A204.1 (cell line): ENCODE measurements around the gene CBLN1.
"Not testable (repeated sequence)": the region's sequence is repeated elsewhere in the genome, so short reads cannot be mapped to it uniquely, and the experiment has no call there.

Source experiments
- FAIRE-seq: peaks from 2 replicates; lab custom pipeline; 2012; peaks lifted over from hg19 to GRCh38; lab: Jason Lieb, UNC

CBLN1 gene

GRCh38 chr16:49277766-49278566 is 3.7 kb downstream of the CBLN1 start:
- no peak for FAIRE-seq

- FAIRE-seq, result no peak
Measured at GRCh38 chr16:49277386-49277742, 4.3 kb downstream of the CBLN1 start.

- FAIRE-seq, result no peak
Measured at GRCh38 chr16:49276646-49277385, 4.8 kb downstream of the CBLN1 start.

- no peak for FAIRE-seq
Measured at GRCh38 chr16:49275870-49276269, 5.8 kb downstream of the CBLN1 start.

- no peak for FAIRE-seq
Measured at GRCh38 chr16:49275050-49275730, 6.4 kb downstream of the CBLN1 start.

GRCh38 chr16:49274591-49274990 is 7.0 kb downstream of the CBLN1 start:
- no peak for FAIRE-seq

GRCh38 chr16:49273771-49274170 is 7.9 kb downstream of the CBLN1 start:
- no peak for FAIRE-seq

- no peak for FAIRE-seq
Measured at GRCh38 chr16:49271363-49271762, 10.3 kb downstream of the CBLN1 start.

GRCh38 chr16:49269201-49269600 is 12.4 kb downstream of the CBLN1 start:
- FAIRE-seq, result no peak

GRCh38 chr16:49268667-49269066 is 13.0 kb downstream of the CBLN1 start:
- no peak for FAIRE-seq

GRCh38 chr16:49262501-49262900 is 19.1 kb downstream of the CBLN1 start:
- FAIRE-seq, result no peak

GRCh38 chr16:49261930-49262329 is 19.7 kb downstream of the CBLN1 start:
- FAIRE-seq, result no peak

GRCh38 chr16:49260956-49261530 is 20.6 kb downstream of the CBLN1 start:
- FAIRE-seq, result no peak

GRCh38 chr16:49260253-49260652 is 21.4 kb downstream of the CBLN1 start:
- FAIRE-seq, result no peak

- FAIRE-seq, result no peak
Measured at GRCh38 chr16:49259330-49259729, 22.3 kb downstream of the CBLN1 start.

- FAIRE-seq, result no peak
Measured at GRCh38 chr16:49250689-49251088, 30.9 kb downstream of the CBLN1 start.

- FAIRE-seq, result no peak
Measured at GRCh38 chr16:49248227-49248626, 33.4 kb downstream of the CBLN1 start.

GRCh38 chr16:49236216-49236615 is 45.4 kb downstream of the CBLN1 start:
- no peak for FAIRE-seq

- FAIRE-seq, result not testable (repeated sequence)
Measured at GRCh38 chr16:49228335-49228734, 53.3 kb downstream of the CBLN1 start.
